Muscle layer of duodenum (tissue), 2 donors: ENCODE results near the gene RNF157.
A peak's percentile ranks its signal among the peaks of the same experiment; 100 is the strongest.
"Not testable (repeated sequence)": the region's sequence is repeated elsewhere in the genome, so short reads cannot be mapped to it uniquely, and the experiment has no call there.

ENCODE experiments used
- H3K27ac ChIP-seq: one replicate; pipeline ENCODE4 v1.7.0; 2013; ENCODE audit warnings: mild to moderate bottlenecking, low read length
- H3K27me3 ChIP-seq: one replicate; pipeline ENCODE4 v1.7.0; 2013; ENCODE audit warnings: low read depth, mild to moderate bottlenecking, control low read depth, low read length
- H3K36me3 ChIP-seq, 2 donors: one replicate each; pipeline ENCODE4 v1.7.0; 2013; ENCODE audit warnings: low read length in 2 of 2, control low read depth in 1 of 2, mild to moderate bottlenecking in 1 of 2; ENCODE audit not compliant: insufficient read depth in 2 of 2, control insufficient read depth in 1 of 2
- H3K4me1 ChIP-seq, 2 donors: one replicate each; pipeline ENCODE4 v1.7.0; 2013; ENCODE audit warnings: low read length in 2 of 2, mild to moderate bottlenecking in 2 of 2, control low read depth in 1 of 2, moderate library complexity in 1 of 2; ENCODE audit not compliant: insufficient read depth in 2 of 2, control insufficient read depth in 1 of 2
- H3K4me3 ChIP-seq, 2 donors: one replicate each; pipeline ENCODE4 v1.7.0; 2013; ENCODE audit warnings: low read length in 2 of 2, low read depth in 1 of 2, mild to moderate bottlenecking in 1 of 2
- H3K9me3 ChIP-seq, 2 donors: one replicate each; pipeline ENCODE4 v1.7.0; 2013; ENCODE audit warnings: low read length in 2 of 2, control low read depth in 1 of 2, mild to moderate bottlenecking in 1 of 2; ENCODE audit not compliant: control insufficient read depth in 1 of 2
- donor health status: healthy.

Gene RNF157

DNA sequence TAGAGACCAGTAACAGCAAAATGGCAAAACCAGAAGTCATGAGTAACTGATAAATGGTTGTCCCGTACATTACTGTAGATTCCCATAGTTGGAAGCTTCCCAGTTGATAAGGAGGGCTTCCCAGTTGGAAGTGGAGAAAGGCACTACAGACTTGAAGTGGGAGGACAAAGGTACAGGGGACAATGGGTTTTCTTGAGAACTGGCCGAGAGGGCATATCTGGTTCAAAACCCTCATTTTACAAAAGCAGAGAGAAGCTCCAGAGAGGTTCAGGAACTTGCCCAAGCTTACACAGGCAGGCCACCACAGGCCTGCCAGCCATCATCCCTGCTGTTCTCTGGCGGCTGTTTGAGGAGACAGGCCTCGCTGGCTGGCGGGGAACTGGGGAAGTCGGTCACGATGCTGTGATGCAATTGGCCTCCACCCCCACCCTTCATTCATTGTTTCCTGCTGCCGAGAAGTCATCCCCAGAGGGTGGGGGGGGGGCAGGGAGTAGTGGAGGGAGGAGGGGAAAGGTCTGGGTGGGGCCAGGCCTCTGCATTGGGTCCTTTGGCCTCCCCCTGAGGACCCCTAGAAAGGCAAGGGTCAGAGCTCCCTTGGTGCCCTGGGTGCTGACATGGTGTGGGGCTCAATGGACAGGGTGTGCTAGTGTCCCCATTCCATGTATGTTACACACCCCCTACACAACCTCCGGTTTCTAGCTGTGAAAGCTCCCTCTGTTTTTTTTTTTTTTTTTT, 27.9 kb upstream of the RNF157 start:
- Histone ChIP-seq H3K36me3 (peaks cover 0 to 9% of the 10 kb centered on the region in 2 donors), H3K27me3 (no peaks in the 10 kb centered on the region), H3K27ac (peak overlapping the region; percentile 93), H3K9me3 (no peaks in the 10 kb centered on the region), H3K4me3 (peak overlapping the region; percentile 31 to 38), H3K4me1 (peaks cover 11 to 61% of the 10 kb centered on the region in 2 donors)

GRCh38 chr17:76267581-76268001, 27.3 kb upstream of the RNF157 start:
- H3K4me1 ChIP-seq: peaks cover 11 to 57% of the 10 kb centered on the region in 2 donors
- H3K4me3 ChIP-seq: peak overlapping the region; percentile 31 to 38

GRCh38 chr17:76267051-76267576, 26.8 kb upstream of the RNF157 start:
- peaks cover 11 to 53% of the 10 kb centered on the region in 2 donors for H3K4me1 ChIP-seq
- no peaks in the 10 kb centered on the region for H3K27me3 ChIP-seq
- H3K4me3 ChIP-seq: peak overlapping the region; percentile 87 to 91
- peaks cover 0 to 9% of the 10 kb centered on the region in 2 donors for H3K36me3 ChIP-seq
- peak overlapping the region; percentile 80 for H3K27ac ChIP-seq
- H3K9me3 ChIP-seq: no peaks in the 10 kb centered on the region

More at GRCh38 chr17:76267581-76268001, 27.3 kb upstream of the RNF157 start:
- H3K9me3 ChIP-seq, H3K27me3 ChIP-seq, H3K36me3 ChIP-seq: not testable (repeated sequence)
- peak overlapping the region; percentile 93 for H3K27ac ChIP-seq

DNA sequence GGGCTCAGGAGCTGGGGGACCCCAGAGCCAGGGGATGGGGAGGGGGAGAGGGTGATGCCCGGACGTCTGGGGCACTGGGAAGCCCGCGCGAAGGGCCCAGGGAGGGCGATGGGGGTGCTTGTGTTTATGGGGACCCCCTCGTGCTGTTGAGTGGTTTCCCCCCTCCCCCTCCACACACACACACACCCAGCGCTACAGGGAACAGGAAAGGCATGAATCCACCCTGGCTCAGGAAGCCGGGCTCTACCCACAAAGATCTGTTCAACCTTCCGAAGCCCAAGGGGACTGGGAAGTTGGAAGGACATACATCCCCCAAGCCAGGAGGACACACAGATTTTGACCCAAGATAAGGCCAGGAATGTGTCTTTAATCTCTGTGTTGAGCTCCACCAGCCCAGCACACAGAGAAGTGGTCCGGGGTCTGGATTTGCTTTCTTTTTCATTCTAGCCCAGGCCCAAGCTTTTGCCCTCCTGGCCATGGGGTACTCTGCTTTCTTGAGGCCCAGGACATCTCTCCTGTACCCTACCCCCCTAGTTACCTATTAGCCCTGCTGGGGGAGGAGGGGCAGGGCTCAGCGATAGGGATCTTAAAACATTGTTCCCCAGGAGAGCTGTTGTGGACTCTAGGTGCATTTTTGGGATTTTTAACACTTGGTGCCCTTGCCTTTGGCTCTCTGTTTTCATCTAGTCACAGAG, 26.1 kb upstream of the RNF157 start:
- H3K36me3 ChIP-seq: peaks cover 0 to 9% of the 10 kb centered on the region in 2 donors
- no peaks in the 10 kb centered on the region for H3K9me3 ChIP-seq
- H3K27ac ChIP-seq: peak overlapping the region; percentile 80
- H3K4me1 ChIP-seq: peaks cover 11 to 46% of the 10 kb centered on the region in 2 donors
- peak overlapping the region; percentile 87 to 91 for H3K4me3 ChIP-seq
- no peaks in the 10 kb centered on the region for H3K27me3 ChIP-seq

GRCh38 chr17:76265624-76266243, 25.4 kb upstream of the RNF157 start:
- peaks cover 0 to 6% of the 10 kb centered on the region in 2 donors for H3K36me3 ChIP-seq
- H3K4me3 ChIP-seq: peak overlapping the region; percentile 87 to 91
- H3K27ac ChIP-seq: peak overlapping the region; percentile 80
- H3K4me1 ChIP-seq: peaks cover 11 to 40% of the 10 kb centered on the region in 2 donors
- no peaks in the 10 kb centered on the region for H3K9me3 ChIP-seq
- H3K27me3 ChIP-seq: no peaks in the 10 kb centered on the region

GRCh38 chr17:76264755-76265623, 24.7 kb upstream of the RNF157 start, which contains the start of gene UBALD2:
UBALD2 (plus strand) TSS chr17:76265348; CDS start chr17:76265506, 158 bp downstream.
- peaks cover 0 to 4% of the 10 kb centered on the region in 2 donors for H3K36me3 ChIP-seq
- H3K27me3 ChIP-seq: no peaks in the 10 kb centered on the region
- H3K9me3 ChIP-seq: no peaks in the 10 kb centered on the region
- H3K4me1 ChIP-seq: peaks cover 11 to 39% of the 10 kb centered on the region in 2 donors
- H3K27ac ChIP-seq: peak within 1 kb of the TSS; percentile 89
- peak within 1 kb of the TSS; percentile 87 to 91 for H3K4me3 ChIP-seq

DNA sequence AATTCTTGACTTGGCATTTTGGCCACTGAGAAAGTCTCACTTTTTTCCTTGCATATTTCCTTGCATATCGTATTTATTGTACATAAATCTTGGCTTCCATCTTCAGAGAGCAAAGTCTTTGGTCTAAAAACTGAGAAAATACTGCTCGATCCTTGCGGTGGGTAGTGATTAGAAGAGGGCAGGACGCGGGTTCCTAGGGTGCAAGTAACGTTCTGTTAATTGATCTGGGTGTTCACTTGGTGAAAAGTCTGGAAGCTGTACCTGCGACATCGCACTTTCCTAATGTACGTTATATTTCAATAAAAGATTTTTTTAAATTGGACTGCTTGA, 24.1 kb upstream of the RNF157 start:
- H3K27ac ChIP-seq: peak overlapping the region; percentile 89
- H3K9me3 ChIP-seq: no peaks in the 10 kb centered on the region
- H3K36me3 ChIP-seq: peaks cover 0 to 4% of the 10 kb centered on the region in 2 donors
- peaks cover 11 to 39% of the 10 kb centered on the region in 2 donors for H3K4me1 ChIP-seq
- no peaks in the 10 kb centered on the region for H3K27me3 ChIP-seq
- H3K4me3 ChIP-seq: peak overlapping the region in 1 of 2 donors; percentile 19

- H3K4me1 ChIP-seq: peaks cover 11 to 35% of the 10 kb centered on the region in 2 donors
- H3K27me3 ChIP-seq: no peaks in the 10 kb centered on the region
- H3K9me3 ChIP-seq: no peaks in the 10 kb centered on the region
- H3K36me3 ChIP-seq: no peaks in the 10 kb centered on the region
- H3K27ac ChIP-seq: peak overlapping the region; percentile 89
- no peak overlapping the region for H3K4me3 ChIP-seq
Observed at GRCh38 chr17:76263896-76264295, 23.6 kb upstream of the RNF157 start.

GRCh38 chr17:76262732-76263344, 22.5 kb upstream of the RNF157 start:
- no peak overlapping the region for H3K4me3 ChIP-seq
- H3K36me3 ChIP-seq: no peaks in the 10 kb centered on the region
- no peaks in the 10 kb centered on the region for H3K9me3 ChIP-seq
- no peaks in the 10 kb centered on the region for H3K27me3 ChIP-seq
- peak overlapping the region; percentile 89 for H3K27ac ChIP-seq
- H3K4me1 ChIP-seq: peaks cover 7 to 25% of the 10 kb centered on the region in 2 donors
